T-helper 22 cell (primary cell): ENCODE results near the gene CITED1.

Experiments used
- DNase-seq: peaks from one replicate; pipeline ENCODE4 v3.0.0-alpha.2; 2020; ENCODE audit warnings: low read depth

The CITED1 gene

DNA sequence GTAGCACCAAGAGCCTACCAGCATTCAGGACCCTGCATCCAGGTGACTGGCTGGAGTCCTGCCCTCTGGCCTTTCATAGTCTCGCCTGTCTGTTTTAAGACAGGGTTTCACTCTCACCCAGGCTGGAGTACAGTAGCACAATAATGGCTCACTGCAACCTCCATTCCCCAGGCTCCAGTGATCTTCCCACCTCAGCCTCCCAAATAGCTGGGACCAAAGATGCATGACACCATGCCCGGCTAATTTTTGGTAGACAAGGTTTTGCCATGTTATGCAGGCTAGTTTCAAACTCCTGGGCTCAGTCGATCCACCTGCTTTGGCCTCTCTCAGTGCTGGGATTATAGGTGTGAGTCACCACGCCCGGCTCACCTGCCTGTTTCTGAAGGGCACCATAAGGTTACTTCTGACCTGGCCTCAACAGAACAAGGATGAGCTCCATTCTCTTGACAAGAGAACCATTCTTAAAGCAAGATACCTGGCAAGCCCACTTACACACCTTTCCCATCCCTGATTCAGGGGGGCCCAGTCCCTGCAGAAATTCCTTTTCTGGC is 35.3 kb downstream of the CITED1 start:
- no peak for DNase-seq

DNA sequence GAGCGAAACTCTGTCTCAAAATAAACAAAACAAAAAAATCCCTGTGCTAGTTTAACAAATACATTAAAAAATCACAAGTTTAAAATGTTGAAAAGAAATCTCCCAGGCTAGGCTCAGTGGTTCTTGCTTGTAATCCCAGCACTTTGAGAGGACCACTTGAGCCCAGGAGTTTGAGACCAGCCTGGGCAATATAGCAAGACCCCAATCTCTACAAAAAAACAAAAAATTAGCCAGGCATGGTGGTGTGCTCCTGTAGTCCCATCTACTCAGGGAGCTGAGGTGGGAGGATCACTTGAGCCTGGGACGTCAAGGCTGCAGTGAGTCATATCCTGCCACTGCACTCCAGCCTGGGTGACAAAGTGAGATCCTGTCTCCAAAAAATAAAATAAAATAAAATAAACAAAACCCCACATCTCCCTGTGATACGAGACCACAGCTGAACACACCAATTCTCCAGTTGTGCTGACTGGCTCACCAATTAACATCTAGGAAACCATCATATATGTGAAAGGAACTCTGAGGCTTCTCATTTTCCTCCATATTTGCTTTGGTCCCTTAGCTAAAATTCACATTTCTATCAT is 36.0 kb downstream of the CITED1 start:
- peak; percentile 12 for DNase-seq

DNA sequence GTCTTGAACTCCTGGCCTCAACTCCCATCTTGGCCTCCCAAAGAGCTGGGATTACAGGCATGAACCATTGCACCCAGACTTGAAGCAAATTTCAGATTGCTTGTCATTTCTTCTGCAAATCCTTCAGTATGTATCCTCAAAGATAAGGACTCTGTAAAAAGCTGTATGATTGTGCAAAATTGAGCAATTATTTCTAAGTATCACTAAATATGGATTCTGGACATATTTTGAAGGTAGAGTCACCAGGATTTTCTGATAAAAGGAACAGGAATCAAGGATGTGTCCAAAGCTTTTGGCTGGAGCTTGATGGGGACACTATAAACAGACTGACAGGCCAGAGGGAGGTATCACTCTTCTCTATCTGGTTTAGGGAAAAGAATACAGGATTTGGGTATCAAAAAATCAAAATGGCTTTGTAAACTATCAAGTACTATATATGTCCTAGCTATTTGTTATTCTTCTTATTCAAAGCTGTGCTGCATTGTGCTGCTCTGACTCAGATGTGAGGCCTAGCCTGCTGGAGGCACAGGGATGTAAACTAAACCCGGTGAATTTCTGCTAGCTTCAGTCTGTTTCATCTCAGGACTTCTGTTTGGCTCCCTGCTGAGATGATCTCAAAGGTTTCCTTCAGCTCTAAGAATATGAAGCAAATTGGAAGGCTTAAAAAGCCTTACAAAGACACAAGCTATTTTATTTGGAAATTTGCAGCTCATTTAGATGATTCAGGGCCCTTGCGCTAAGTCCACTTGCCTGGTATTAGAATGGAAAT is 36.9 kb downstream of the CITED1 start:
- DNase-seq, result no peak

DNA sequence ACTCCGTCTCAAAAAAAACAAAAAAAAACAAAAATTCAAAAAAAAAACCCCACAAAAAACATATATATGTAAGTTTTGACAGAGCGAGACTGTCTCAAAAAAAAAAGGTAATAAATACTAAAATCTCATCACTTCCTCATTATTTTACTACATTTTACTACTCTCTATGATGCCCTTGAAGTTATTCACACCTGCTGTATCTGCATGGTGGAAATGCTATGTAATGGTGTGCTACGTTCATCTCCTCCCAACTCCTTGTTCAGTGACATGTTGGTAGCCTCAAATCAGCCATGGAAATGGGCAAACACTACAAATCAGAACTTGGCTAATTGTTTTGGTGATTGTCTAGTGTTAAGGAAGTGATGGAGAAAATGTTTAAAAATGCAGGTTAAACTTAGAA is 40.5 kb downstream of the CITED1 start:
- no peak for DNase-seq

DNA sequence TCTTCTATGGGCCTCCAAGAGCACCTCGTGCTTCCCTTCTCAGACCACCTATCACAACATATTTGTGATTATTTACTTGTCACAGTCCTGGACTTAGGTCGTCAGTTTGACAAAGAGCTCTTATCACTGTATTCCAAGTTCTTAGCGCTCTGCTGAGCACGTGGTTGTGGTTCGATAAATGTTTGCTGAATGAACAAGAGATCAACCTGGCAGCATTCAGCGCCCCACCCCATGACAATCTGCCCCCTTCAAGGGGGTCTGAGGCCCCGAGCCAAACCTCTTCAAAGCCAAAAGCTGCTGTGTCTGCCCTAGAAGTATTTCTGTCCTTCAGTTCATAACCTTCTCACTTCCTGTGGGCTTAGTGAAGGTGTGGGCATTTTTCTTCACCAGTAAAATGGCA is 43.6 kb downstream of the CITED1 start:
- no peak for DNase-seq

DNA sequence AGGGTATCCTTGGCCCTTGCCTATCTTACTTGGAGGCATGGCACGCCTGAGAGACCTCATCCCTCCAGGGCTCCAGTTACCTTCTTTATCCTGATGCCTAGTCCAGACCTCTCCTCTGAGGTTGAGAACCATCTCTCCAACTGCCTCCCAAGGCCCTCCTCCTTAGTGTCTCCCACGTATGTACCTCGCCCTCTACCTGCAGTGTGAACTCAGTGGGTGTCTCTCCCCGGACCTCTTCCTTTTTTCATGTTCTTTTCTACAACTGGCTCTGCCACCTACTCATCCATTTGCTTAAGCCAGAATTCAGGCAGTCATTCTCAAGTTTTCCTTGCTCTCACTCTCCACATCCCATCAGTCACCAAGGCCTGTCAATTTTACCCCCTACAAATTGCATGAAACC is 45.3 kb downstream of the CITED1 start:
- DNase-seq, result no peak

DNA sequence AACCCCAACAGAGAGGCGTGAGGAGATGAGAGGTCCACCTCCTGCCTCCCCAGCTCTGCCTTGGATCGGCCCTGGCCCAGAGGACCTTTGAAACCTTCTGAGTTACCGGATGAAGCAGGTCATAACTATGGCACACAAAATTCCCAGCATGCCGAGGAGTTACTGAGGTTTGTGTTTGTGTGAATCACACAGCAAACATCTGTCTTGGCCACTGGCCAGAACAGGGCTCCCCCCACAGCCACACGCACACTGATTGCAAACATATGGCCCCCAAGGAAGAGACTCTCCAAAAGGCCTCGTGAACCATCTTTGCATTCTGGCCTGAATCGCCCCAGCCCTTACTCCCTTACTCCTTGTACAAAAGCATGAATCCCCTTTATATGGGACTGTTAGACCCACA is 47.5 kb downstream of the CITED1 start:
- DNase-seq, result no peak

DNA sequence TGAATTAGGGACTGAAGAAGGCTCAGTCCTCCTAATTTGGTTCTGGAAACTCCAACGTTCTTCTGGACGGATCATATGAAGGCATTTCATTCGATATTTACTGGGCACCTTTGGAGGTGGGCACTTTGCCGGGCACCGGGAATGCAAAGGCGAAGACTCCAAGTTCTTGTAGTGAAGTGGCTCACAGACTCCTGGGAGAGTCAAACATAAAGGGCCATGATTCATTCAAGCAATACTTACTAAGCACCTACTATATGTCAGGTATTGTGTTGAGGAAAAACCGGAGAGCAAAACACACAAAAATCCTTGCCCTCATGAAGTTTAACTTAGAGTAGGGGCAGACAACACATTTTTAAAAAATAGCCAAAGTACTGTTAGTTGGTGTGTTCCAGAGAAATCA is 49.9 kb downstream of the CITED1 start:
- no peak for DNase-seq

DNA sequence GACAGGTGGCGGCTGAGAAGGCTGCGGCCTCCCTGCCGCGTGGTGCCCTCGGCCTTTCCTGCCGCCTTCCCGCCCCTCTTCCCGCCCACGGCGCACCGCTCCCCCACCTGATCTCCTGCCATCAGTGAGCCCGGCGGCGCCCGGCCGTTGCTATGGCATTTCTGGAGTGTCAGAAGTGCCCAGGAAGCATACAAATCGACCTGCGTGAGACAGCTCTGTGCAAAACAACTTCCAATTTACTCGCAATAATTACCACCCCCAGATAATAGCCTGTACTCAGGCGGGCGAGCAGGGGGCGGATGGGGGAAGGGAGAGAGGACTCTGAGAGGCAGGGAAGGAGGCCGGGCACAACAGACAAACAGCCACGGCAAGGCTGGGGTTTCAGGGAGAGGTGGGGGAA is 50.3 kb downstream of the CITED1 start:
- no peak for DNase-seq

DNA sequence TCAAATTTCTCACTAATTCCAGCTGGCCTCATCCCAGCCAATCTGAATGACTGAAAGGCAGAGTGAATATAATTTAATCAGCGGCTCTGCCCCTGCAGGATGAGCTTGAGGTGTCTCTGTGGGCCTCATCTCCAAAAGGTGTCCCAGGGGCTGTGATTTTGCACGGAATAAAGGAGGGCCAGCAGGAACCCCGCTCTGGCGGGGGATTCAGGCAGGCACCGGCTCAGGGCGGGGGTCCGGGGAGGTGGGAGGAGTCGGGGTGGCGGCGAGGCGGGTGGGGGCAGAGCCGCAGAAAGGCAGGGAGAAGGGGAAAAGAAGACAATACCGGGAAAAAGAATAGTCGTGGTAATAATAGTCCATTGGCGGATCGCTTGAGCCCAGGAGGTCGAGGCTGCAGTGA is 50.9 kb downstream of the CITED1 start:
- DNase-seq, result no peak

DNA sequence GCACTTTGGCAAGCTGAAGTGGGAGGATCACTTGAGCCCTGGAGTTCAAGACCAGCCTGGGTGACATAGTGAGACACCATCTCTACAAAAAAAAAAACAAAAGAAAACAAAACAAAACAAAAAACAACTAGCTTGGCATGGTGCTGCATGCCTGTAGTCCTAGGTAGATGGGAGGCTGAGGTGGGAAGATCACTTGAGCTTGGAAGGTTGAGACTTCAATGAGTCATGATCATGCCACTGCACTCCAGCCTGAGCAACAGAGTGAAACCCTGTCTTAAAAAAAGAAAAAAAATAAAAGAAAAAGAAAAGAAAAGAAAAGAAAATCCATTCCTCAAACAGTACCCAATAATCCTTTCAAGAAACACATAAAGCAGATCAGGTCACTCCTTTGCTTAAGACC is 52.0 kb downstream of the CITED1 start:
- DNase-seq, result no peak
